IPS-18c (cell line): Measurements from ENCODE around the gene ATP10B.
"Not testable (repeated sequence)": the region's sequence is repeated elsewhere in the genome, so short reads cannot be mapped to it uniquely, and the experiment has no call there.

Experiments used
- H3K4me3 ChIP-seq: 2 replicates; pipeline ENCODE4 v1.7.0; 2013; ENCODE audit warnings: low read depth, mild to moderate bottlenecking, low read length, moderate library complexity; ENCODE audit not compliant: insufficient read depth
- H3K9me3 ChIP-seq: one replicate; pipeline ENCODE4 v1.6.1; 2013; ENCODE audit warnings: mild to moderate bottlenecking, low read length, moderate library complexity; ENCODE audit not compliant: control insufficient read depth, insufficient read depth

The ATP10B gene, protein sequence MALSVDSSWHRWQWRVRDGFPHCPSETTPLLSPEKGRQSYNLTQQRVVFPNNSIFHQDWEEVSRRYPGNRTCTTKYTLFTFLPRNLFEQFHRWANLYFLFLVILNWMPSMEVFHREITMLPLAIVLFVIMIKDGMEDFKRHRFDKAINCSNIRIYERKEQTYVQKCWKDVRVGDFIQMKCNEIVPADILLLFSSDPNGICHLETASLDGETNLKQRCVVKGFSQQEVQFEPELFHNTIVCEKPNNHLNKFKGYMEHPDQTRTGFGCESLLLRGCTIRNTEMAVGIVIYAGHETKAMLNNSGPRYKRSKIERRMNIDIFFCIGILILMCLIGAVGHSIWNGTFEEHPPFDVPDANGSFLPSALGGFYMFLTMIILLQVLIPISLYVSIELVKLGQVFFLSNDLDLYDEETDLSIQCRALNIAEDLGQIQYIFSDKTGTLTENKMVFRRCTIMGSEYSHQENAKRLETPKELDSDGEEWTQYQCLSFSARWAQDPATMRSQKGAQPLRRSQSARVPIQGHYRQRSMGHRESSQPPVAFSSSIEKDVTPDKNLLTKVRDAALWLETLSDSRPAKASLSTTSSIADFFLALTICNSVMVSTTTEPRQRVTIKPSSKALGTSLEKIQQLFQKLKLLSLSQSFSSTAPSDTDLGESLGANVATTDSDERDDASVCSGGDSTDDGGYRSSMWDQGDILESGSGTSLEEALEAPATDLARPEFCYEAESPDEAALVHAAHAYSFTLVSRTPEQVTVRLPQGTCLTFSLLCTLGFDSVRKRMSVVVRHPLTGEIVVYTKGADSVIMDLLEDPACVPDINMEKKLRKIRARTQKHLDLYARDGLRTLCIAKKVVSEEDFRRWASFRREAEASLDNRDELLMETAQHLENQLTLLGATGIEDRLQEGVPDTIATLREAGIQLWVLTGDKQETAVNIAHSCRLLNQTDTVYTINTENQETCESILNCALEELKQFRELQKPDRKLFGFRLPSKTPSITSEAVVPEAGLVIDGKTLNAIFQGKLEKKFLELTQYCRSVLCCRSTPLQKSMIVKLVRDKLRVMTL (N-terminal part only)

DNA sequence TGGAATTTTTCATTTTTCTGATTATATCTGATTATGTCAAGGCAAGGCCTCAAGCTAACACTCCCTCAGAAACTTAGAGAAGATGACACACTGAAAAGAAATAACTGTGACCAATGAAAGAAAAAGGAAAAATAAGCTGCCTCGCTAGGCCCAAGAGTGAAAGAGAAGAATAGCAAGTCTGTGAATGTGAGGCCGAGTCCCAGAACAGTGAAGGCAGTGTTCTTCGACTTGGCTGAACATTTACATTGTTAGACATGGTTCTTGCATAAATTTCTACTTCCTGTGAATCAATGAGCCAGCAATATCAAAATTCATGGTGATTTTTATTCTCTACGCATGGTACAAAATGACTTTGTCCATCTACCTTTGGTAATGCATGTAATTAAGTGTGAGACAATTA, at the start of gene ATP10B:
ATP10B (minus strand) TSS at position 163 of the 400 bp plus-strand sequence. CDS start 164,137 bp downstream, outside the sequence.
- no peaks in the 10 kb centered on the region for H3K9me3 ChIP-seq
- H3K4me3 ChIP-seq, result no peak within 1 kb of the TSS

- Histone ChIP-seq H3K9me3 (no peaks in the 10 kb centered on the region), H3K4me3 (no peak overlapping the region)
Measured at GRCh38 chr5:160901656-160902055, 49.6 kb upstream of the ATP10B start.

GRCh38 chr5:160899735-160900134, 47.7 kb upstream of the ATP10B start:
- no peaks in the 10 kb centered on the region for H3K9me3 ChIP-seq
- H3K4me3 ChIP-seq, result no peak overlapping the region

- H3K4me3 ChIP-seq, H3K9me3 ChIP-seq: not testable (repeated sequence)
Measured at GRCh38 chr5:160893180-160893964, 41.4 kb upstream of the ATP10B start.

- H3K4me3 ChIP-seq, result no peak overlapping the region
- H3K9me3 ChIP-seq, result no peaks in the 10 kb centered on the region
Measured at GRCh38 chr5:160887780-160888179, 35.8 kb upstream of the ATP10B start.

- not testable (repeated sequence) for H3K9me3 ChIP-seq
- H3K4me3 ChIP-seq, result peak overlapping the region; percentile 43
Measured at GRCh38 chr5:160873560-160874200, 21.7 kb upstream of the ATP10B start.

DNA sequence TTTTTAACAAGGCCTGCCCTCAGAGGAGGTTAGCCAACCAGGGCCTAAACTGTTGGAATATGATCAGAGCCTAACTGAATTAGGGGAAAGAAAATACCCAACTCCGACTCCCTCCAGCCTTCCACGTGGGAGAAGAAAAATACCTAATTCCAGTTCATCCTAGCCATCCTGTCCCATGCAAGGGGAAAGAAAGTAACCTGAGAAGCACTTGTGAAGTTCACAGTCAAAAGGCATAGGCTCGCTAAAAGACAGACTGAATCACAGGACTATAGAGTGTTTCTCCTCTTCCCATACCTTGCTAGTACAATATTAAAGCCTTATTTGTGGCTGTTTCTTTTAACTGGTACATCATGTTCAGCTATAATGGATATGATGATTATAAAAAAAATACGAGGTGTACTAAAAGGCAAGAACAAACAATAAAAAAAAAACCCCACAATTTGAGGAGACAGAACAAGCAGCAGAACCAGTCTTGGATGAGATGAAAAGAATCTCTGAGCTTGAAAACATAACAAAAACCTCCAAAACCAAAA, 18.0 kb upstream of the ATP10B start:
- H3K9me3 ChIP-seq, result no peaks in the 10 kb centered on the region
- no peak overlapping the region for H3K4me3 ChIP-seq

DNA sequence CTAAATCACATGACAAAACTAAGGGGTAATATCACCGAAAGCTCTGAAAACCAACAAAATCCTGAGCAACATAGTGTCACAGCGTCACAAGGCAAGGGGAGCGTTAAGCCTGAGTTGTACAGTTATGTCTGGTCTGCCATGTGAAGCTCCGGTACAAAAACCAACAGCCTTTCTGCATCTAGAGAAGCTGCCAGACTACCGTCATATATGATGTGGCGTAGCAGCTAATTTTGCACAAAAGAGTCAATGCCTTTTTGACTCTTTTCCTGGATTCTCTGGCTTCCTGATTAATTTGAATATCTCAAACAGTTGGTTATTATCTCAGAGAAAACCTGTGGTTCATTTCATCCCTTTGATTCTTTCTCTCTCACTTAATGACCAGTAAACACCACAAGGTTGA, 16.0 kb upstream of the ATP10B start:
- H3K4me3 ChIP-seq, result no peak overlapping the region
- no peaks in the 10 kb centered on the region for H3K9me3 ChIP-seq

GRCh38 chr5:160851451-160851850, 560 bp downstream of the ATP10B start:
- no peak overlapping the region for H3K4me3 ChIP-seq
- H3K9me3 ChIP-seq, result no peaks in the 10 kb centered on the region

DNA sequence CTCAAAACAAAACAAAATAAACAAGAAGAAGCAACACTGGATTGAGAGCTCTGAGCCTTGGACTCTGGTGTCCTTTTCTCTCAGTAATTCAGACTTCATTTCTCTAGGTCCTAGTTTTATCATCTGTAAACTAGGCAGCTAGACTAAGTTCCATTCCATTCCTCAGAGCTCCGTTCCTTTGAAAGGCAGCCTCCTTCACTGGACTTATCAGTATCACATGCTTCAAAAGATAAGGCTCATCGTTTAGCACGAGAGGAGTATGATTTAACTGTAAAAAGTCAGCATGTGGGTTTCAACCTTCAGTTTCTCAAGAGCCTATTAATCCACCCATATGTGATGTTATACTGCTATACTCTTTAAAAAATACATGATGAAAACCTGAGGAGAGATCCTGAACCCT, 1.6 kb downstream of the ATP10B start:
- Histone ChIP-seq H3K9me3 (no peaks in the 10 kb centered on the region), H3K4me3 (no peak overlapping the region)

- no peak overlapping the region for H3K4me3 ChIP-seq
- H3K9me3 ChIP-seq, result no peaks in the 10 kb centered on the region
Measured at GRCh38 chr5:160847526-160848085, 4.4 kb downstream of the ATP10B start.

GRCh38 chr5:160846642-160847041, 5.4 kb downstream of the ATP10B start:
- H3K4me3 ChIP-seq, result no peak overlapping the region
- no peaks in the 10 kb centered on the region for H3K9me3 ChIP-seq

DNA sequence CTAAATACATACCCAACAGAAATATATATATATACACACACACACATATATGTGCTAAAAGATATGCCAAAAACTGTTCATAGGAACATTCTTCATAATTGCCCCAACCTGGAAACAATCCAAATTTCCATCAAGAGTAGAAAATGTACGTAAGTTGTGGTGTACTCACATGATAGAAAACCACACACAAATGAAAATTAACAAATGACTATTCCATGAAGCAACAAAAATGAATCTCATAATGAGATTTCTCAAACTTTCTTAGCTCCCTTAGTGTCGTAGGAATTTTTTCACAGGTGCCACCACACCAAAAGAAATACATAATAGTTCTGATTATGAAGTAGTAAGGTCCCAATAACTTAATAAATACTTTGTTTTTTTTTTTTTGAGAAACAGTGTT, 7.8 kb downstream of the ATP10B start:
- Histone ChIP-seq H3K4me3 (no peak overlapping the region), H3K9me3 (no peaks in the 10 kb centered on the region)

DNA sequence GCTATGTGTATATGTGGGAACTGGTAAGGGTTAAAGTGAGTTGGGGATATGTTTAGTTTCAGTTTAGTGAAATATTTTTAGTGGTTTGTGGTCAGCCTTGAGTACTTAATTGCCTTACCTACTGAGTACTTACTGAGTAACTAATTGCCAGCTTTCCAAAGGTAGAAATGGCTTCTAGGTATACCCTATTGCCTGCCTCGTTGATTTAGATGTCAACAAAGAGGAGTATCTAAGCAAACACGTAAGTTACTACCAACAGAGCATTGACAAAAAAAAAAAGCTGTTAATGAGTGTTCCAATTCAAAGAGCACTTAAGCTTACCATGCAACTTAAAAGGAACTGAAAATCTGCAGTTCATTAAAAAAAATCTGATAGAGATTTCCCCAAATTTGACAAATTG, 8.8 kb downstream of the ATP10B start:
- no peaks in the 10 kb centered on the region for H3K9me3 ChIP-seq
- no peak overlapping the region for H3K4me3 ChIP-seq

GRCh38 chr5:160837749-160838593, 14.0 kb downstream of the ATP10B start:
- Histone ChIP-seq H3K9me3 (no peaks in the 10 kb centered on the region), H3K4me3 (no peak overlapping the region)
